Esophagus (tissue), 2 donors: Measurements from ENCODE around the gene ZNF768. TPM values are rescaled to one million over a fixed set of nuclear protein-coding genes. Genes with fewer than 3 reads are reported as not detected.

Source experiments
- H3K27ac ChIP-seq, 2 donors: one replicate each; pipeline ENCODE4 v1.5.1; 2013; ENCODE audit warnings: low read depth in 2 of 2, mild to moderate bottlenecking in 2 of 2, inconsistent platforms in 1 of 2, low read length in 1 of 2, moderate library complexity in 1 of 2
- H3K27me3 ChIP-seq, 2 donors: one replicate each; pipeline ENCODE4 v1.6.1; 2013; ENCODE audit warnings: low read length in 2 of 2, control low read depth in 1 of 2, mild to moderate bottlenecking in 1 of 2; ENCODE audit not compliant: insufficient read depth in 2 of 2, control insufficient read depth in 1 of 2
- H3K36me3 ChIP-seq, 2 donors: one replicate each; pipeline ENCODE4 v1.6.1; 2013; ENCODE audit warnings: low read length in 1 of 2; ENCODE audit not compliant: control insufficient read depth in 2 of 2, insufficient read depth in 2 of 2
- H3K4me1 ChIP-seq, 2 donors: one replicate each; pipeline ENCODE4 v1.6.1; 2013; ENCODE audit warnings: low read length in 1 of 2; ENCODE audit not compliant: control insufficient read depth in 2 of 2, insufficient read depth in 2 of 2
- H3K4me3 ChIP-seq, 2 donors: one replicate each; pipeline ENCODE4 v1.5.1; 2013; ENCODE audit warnings: low read length in 2 of 2, mild to moderate bottlenecking in 2 of 2, low read depth in 1 of 2, moderate library complexity in 1 of 2
- H3K9me3 ChIP-seq, 2 donors: one replicate each; pipeline ENCODE4 v1.6.1; 2013; ENCODE audit warnings: mild to moderate bottlenecking in 2 of 2, low read depth in 1 of 2, low read length in 1 of 2, moderate library complexity in 1 of 2; ENCODE audit not compliant: control insufficient read depth in 2 of 2, insufficient read depth in 1 of 2
- WGBS, 2 donors: extraction: QIAGEN DNeasy Blood & Tissue Kit; methylation state at CpG; one replicate each; pipeline ENCODE4 v1.1.7; 2013; 5-methylcytosine and 5-hydroxymethylcytosine counted together
- polyA plus RNA-seq, 2 donors: library from polyadenylated mRNA; stranded (reverse); fragments of 200-250 nt; gene quantifications; one replicate each; pipeline ENCODE4 v1.2.3, GENCODE V29; 2013
- donor health status: healthy with polysubstance abuse.
- donor health status: Bipolar disorder and iron deficiency.

ZNF768 gene
- polyA plus RNA-seq, 2 donors, result 15.2 to 29.4 TPM

DNA sequence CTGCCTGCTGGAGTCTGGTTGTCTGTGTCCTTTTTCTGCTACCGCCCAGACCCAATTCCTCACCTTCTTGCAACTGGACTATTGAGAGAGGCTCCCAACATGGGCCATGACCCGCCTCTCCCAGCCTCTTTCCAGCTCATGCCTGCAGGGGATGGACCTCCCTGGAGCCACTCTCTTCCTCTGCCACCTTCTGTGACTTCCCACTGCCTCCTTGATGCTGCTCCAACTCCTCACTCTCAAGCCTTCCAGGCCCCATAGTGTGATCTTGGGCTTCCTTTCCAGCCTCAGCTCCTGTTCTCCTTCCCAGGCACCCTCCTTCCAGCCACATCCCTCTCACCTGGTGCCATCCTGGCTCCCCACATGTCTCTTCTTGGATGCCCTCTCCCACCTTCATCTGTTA, 11.1 kb downstream of the ZNF768 start:
- Histone ChIP-seq H3K36me3 (peaks cover 3 to 4% of the 10 kb centered on the region in 2 donors), H3K27me3 (no peaks in the 10 kb centered on the region), H3K27ac (no peak overlapping the region), H3K4me3 (no peak overlapping the region), H3K9me3 (no peaks in the 10 kb centered on the region), H3K4me1 (no peaks in the 10 kb centered on the region)
- WGBS, 2 donors, result 79 to 82% methylated on average over 2 of the region's 2 CpGs

DNA sequence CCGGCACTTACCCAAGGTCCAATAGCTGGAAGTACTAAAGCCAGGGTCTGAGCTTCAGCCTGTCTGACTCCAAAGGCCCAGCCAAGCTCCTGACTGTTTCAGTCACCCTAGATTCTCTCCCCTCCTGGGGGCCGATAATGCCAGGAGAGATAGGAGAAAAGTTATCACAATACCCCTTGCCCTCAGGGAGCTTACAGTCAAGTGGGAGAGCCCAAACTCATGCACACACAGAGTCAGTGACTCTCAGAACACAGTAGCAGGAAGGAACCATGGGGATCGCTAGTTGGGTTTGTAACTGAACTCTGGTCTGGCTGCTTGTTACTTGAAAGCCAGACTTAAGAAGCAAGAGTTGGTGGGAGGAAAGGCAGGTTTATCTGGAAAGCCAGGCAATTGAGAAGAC, 14.9 kb downstream of the ZNF768 start:
- Histone ChIP-seq H3K4me3 (no peak overlapping the region), H3K4me1 (no peaks in the 10 kb centered on the region), H3K27me3 (no peaks in the 10 kb centered on the region), H3K36me3 (peaks cover 3 to 4% of the 10 kb centered on the region in 2 donors), H3K27ac (no peak overlapping the region), H3K9me3 (no peaks in the 10 kb centered on the region)
- WGBS, 2 donors, result 95 to 96% methylated on average over 3 of the region's 3 CpGs

- H3K9me3 ChIP-seq, result no peaks in the 10 kb centered on the region
- no peak overlapping the region for H3K27ac ChIP-seq
- H3K27me3 ChIP-seq, result no peaks in the 10 kb centered on the region
- WGBS, 2 donors, result 73 to 75% methylated on average over 4 of the region's 4 CpGs
- peaks cover 3% of the 10 kb centered on the region in 2 donors for H3K36me3 ChIP-seq
- no peak overlapping the region for H3K4me3 ChIP-seq
- no peaks in the 10 kb centered on the region for H3K4me1 ChIP-seq
Observed at GRCh38 chr16:30510376-30510938, 15.9 kb downstream of the ZNF768 start.

DNA sequence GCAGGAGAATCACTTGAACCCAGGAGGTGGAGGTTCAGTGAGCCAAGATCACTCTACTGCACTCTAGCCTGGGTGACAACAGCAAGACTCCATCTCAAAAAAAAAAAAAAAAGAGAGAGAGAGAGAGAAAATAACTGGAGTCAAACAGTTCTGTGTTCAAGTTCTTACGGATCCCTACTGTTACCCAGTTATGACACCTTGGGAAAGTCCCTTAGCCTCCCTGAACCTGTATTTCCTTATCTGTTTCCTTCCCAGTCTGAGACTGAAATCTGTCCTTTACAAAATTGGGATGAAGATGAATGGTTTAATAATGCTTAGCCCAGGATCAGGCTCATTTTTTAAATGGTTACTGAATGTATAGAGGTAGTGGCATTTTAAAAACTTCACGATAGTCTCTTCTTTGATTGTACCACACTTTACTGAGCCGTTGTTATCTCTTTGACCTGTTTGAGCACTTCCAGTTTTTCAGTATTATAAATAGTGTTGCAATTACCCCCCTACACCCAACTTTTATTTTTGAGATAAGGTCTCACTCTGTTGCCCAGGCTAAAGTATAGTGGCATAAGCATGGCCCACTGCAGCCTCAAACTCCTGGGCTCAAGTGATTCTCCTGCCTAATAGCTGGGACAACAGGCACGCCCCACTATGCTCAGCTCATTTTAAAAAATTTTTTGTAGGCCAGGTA, 17.1 kb downstream of the ZNF768 start:
- Histone ChIP-seq H3K27me3 (no peaks in the 10 kb centered on the region), H3K4me3 (no peak overlapping the region), H3K27ac (no peak overlapping the region), H3K4me1 (no peaks in the 10 kb centered on the region), H3K9me3 (no peaks in the 10 kb centered on the region), H3K36me3 (peaks cover 3% of the 10 kb centered on the region in 2 donors)
- 66 to 67% methylated on average over 4 of the region's 4 CpGs for WGBS, 2 donors

- Histone ChIP-seq H3K27ac (no peak overlapping the region), H3K4me3 (no peak overlapping the region), H3K36me3 (no peaks in the 10 kb centered on the region), H3K4me1 (no peaks in the 10 kb centered on the region), H3K9me3 (no peaks in the 10 kb centered on the region), H3K27me3 (no peaks in the 10 kb centered on the region)
- WGBS, 2 donors, result 82 to 83% methylated on average over 6 of the region's 6 CpGs
Observed at GRCh38 chr16:30503403-30504296, 22.7 kb downstream of the ZNF768 start.

- no peaks in the 10 kb centered on the region for H3K27me3 ChIP-seq
- no peak overlapping the region for H3K27ac ChIP-seq
- H3K4me3 ChIP-seq, result no peak overlapping the region
- H3K4me1 ChIP-seq, result no peaks in the 10 kb centered on the region
- WGBS, 2 donors, result 81 to 83% methylated on average over 8 of the region's 8 CpGs
- no peaks in the 10 kb centered on the region for H3K36me3 ChIP-seq
- peaks cover 0 to 3% of the 10 kb centered on the region in 2 donors for H3K9me3 ChIP-seq
Observed at GRCh38 chr16:30499284-30499683, 27.1 kb downstream of the ZNF768 start.

GRCh38 chr16:30494709-30495108, 31.7 kb downstream of the ZNF768 start:
- Histone ChIP-seq H3K4me1 (no peaks in the 10 kb centered on the region), H3K36me3 (no peaks in the 10 kb centered on the region), H3K4me3 (no peak overlapping the region), H3K27me3 (no peaks in the 10 kb centered on the region), H3K27ac (no peak overlapping the region), H3K9me3 (peaks cover 0 to 3% of the 10 kb centered on the region in 2 donors)
- 63 to 73% methylated on average over 12 of the region's 12 CpGs for WGBS, 2 donors

GRCh38 chr16:30493941-30494488, 32.4 kb downstream of the ZNF768 start:
- H3K36me3 ChIP-seq, result no peaks in the 10 kb centered on the region
- H3K4me3 ChIP-seq, result no peak overlapping the region
- no peaks in the 10 kb centered on the region for H3K4me1 ChIP-seq
- WGBS, 2 donors, result 77 to 82% methylated on average over 11 of the region's 11 CpGs
- H3K9me3 ChIP-seq, result peaks cover 0 to 3% of the 10 kb centered on the region in 2 donors
- no peaks in the 10 kb centered on the region for H3K27me3 ChIP-seq
- H3K27ac ChIP-seq, result no peak overlapping the region

DNA sequence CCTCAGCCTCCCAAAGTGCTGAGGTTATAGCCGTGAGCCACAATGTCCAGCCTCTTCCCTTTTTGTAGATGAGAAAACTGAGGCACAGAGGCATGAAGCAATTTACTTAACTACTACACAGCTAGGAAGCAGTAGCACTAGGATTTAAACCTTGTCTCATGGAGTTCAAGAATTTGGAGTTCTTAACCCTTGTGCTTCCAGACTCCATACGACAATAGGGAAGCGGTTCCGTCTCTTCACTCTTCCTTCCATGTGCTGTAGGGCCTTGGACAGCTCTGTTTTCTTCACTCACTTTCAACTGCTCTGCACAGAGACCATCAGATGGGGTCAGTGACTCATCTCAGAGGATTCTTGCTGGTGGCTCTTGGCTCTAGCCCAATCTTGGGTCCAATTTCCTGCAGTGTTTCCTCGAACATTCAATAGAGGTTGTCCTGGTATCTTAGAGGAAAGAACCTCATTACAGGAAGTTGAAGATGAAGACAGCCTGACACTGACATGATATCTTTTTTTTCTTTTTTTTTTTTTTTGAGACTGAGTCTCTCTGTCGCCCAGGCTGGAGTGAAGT, 34.5 kb downstream of the ZNF768 start:
- no peaks in the 10 kb centered on the region for H3K27me3 ChIP-seq
- H3K9me3 ChIP-seq, result peaks cover 0 to 3% of the 10 kb centered on the region in 2 donors
- no peaks in the 10 kb centered on the region for H3K4me1 ChIP-seq
- no peak overlapping the region for H3K27ac ChIP-seq
- H3K4me3 ChIP-seq, result no peak overlapping the region
- no peaks in the 10 kb centered on the region for H3K36me3 ChIP-seq
- 48 to 52% methylated on average over 6 of the region's 6 CpGs for WGBS, 2 donors
